Peyer's patch (tissue), 4 donors: ENCODE results near the gene BTNL9.

Experiments
- POLR2A ChIP-seq, 2 donors: fragments of 450-650 bp; IDR thresholded peaks; one replicate each; pipeline ENCODE4 v1.5.1; 2017; ENCODE audit warnings: antibody characterized with exemption in 2 of 2, mild to moderate bottlenecking in 2 of 2, moderate library complexity in 2 of 2
- TF ChIP-seq, protein P1 (sequence below), 6 experiments: fragments of 450-650 bp in 4 of 6; fragments of 200-600 bp in 2 of 6; sonication (generic) in 1 of 6; IDR thresholded peaks; one replicate each; pipeline ENCODE4 v1.5.1; 2017 to 2019; ENCODE audit warnings: antibody characterized with exemption in 6 of 6, mild to moderate bottlenecking in 3 of 6, moderate library complexity in 1 of 6

DNA sequence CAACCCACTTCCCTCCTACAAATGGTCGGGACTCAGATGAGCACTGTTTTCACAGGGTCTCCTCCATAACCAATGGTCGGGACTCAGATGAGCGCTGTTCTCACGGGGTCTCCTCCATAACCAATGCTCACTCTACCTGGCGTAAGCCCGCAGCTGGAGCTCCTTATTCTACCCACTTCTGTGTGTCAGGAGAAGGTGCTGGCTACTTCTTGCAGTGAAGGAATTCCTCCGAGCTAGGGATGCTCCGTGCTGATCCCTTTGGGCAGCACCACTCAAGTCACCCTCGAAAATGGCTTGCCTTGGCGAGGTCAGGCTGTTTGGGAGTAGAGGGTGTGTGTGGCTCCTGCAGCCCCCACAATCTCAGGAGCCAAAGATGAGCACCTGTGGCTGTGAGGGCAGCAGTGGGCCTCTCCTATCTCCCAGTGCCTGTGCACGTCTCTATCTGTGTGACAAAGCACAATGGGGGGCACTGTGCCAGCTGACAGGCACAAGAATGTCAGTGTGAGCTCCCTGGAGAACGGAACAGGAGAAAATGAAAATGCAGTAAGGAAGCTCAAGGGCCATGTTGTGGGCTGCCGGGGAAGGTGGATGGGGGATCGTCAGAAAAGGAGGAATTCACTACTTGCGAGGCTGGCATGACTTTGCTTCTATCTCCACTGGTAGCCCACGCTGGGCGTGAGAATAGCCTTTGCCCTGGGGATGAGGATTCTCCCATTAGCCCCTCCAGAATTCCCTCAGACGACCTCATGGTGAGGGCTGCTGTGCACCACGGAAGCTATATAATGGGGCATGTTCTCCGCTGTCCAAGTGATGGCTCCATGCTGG is 3.9 kb upstream of the BTNL9 start:
- TF ChIP-seq, protein P1, sequence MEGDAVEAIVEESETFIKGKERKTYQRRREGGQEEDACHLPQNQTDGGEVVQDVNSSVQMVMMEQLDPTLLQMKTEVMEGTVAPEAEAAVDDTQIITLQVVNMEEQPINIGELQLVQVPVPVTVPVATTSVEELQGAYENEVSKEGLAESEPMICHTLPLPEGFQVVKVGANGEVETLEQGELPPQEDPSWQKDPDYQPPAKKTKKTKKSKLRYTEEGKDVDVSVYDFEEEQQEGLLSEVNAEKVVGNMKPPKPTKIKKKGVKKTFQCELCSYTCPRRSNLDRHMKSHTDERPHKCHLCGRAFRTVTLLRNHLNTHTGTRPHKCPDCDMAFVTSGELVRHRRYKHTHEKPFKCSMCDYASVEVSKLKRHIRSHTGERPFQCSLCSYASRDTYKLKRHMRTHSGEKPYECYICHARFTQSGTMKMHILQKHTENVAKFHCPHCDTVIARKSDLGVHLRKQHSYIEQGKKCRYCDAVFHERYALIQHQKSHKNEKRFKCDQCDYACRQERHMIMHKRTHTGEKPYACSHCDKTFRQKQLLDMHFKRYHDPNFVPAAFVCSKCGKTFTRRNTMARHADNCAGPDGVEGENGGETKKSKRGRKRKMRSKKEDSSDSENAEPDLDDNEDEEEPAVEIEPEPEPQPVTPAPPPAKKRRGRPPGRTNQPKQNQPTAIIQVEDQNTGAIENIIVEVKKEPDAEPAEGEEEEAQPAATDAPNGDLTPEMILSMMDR (IDR thresholded peaks at IDR 0.05) = no peak
- no peak for TF ChIP-seq POLR2A (IDR thresholded peaks at IDR 0.05)
